ENCODE data around the gene MARF1. TPM values are rescaled to one million over a fixed set of nuclear protein-coding genes. Genes with fewer than 3 reads are reported as not detected.

MARF1 gene
- total RNA-seq, 1 experiment from 2014 or later = 57.6 TPM

DNA sequence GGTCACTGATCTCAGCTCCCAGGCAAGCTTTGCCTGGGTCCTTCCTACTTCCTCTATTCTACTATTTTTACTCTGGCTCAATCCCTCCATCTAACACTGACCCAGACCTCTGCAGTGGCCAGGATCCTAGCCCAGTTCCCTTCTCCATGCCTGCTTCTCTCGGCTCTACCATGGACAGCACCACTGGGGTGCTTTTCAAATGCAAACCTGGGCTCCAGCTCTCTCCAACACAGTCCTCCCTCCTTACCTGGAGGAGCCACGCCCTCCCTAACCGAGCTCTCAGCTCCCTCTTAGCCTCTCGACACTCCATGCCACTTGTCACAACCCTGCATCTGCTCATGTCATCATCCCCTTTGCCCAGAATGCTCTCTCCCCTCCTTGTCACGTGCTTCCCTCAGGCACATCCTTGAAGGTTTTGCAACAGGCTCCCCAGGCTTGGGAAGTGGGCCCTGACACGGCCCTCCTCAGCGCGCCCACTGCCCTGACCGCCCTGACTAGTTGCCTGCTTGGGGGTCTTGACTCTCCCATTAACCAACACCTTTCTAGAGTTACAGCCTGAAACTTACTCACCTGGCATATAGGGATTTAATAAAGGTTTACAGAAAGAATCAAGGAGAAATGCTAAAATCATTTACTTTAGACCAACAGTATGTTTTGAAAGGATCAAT, 41.6 kb downstream of the MARF1 start:
- Mint-ChIP-seq H3K27me3 (ENCODE audit: unreplicated experiment) (no peaks in the 10 kb centered on the region), H3K36me3 (ENCODE audit: insufficient read depth, unreplicated experiment) (peaks cover 26% of the 10 kb centered on the region), H3K27ac (ENCODE audit: unreplicated experiment) (no peak overlapping the region), H3K4me3 (ENCODE audit: low read depth, unreplicated experiment) (no peak overlapping the region), H3K4me1 (ENCODE audit: low read depth, unreplicated experiment) (no peaks in the 10 kb centered on the region), H3K9me3 (ENCODE audit: low read depth, unreplicated experiment) (no peaks in the 10 kb centered on the region)
- CTCF ChIA-PET = no interaction called here
- no TSS peak for BruUV-seq (replicated peaks)
- no peak for DNase-seq
- TF ChIP-seq, protein P1, sequence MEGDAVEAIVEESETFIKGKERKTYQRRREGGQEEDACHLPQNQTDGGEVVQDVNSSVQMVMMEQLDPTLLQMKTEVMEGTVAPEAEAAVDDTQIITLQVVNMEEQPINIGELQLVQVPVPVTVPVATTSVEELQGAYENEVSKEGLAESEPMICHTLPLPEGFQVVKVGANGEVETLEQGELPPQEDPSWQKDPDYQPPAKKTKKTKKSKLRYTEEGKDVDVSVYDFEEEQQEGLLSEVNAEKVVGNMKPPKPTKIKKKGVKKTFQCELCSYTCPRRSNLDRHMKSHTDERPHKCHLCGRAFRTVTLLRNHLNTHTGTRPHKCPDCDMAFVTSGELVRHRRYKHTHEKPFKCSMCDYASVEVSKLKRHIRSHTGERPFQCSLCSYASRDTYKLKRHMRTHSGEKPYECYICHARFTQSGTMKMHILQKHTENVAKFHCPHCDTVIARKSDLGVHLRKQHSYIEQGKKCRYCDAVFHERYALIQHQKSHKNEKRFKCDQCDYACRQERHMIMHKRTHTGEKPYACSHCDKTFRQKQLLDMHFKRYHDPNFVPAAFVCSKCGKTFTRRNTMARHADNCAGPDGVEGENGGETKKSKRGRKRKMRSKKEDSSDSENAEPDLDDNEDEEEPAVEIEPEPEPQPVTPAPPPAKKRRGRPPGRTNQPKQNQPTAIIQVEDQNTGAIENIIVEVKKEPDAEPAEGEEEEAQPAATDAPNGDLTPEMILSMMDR (IDR thresholded peaks at IDR 0.05; ENCODE audit: unreplicated experiment) = no peak
- intact Hi-C loops (cut with micrococcal nuclease; ENCODE audit: unreplicated experiment) = no loop called here

DNA sequence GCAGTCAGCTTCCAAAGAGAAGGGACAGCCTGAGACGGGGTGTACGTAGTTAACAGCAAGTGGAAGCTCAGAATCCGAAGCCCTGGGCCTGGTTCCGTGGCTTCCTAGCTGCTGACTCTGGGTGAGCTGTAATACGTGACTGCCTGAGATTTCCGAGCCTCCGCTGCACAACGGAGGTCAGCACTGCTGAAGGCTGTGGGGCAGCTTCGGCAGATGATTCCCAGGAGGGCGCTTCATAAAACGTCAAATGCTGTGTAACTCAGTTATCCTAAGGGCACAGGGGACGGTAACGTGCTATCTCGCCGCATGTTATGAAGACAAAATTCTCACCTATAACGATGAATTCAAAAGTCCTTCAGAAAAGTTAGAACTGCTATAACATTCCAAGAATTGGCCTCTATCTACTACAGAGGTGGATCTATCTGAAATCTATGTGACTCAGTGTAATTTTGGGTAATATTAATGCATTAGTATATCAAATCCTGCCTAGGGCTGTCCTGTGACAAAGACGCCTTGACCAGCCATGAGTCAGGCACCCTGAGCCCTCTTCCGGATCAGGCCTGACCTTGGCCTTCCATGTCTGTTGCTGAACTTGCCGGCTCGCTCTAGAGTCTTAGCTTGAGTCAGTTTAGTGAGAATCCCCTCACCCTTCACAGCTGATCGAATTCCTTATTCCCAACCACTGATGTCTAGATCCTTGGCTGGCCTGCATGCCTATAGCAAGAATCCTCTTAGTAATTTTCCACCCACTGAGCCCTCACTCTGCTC, 43.5 kb downstream of the MARF1 start:
- H3K4me3 Mint-ChIP-seq (ENCODE audit: low read depth, unreplicated experiment) = no peak overlapping the region
- H3K4me1 Mint-ChIP-seq (ENCODE audit: low read depth, unreplicated experiment) = no peaks in the 10 kb centered on the region
- H3K27ac Mint-ChIP-seq (ENCODE audit: unreplicated experiment) = no peak overlapping the region
- CTCF ChIA-PET = interaction anchor here (1.2 kb wide), 1 partner anchor 8 kb away, joined by 3 read pairs; no protein-coding TSS in a partner anchor
- no peak for DNase-seq
- H3K27me3 Mint-ChIP-seq (ENCODE audit: unreplicated experiment) = no peaks in the 10 kb centered on the region
- no peaks in the 10 kb centered on the region for H3K9me3 Mint-ChIP-seq (ENCODE audit: low read depth, unreplicated experiment)
- TF ChIP-seq, protein P1 (IDR thresholded peaks at IDR 0.05; ENCODE audit: unreplicated experiment) = no peak
- intact Hi-C loops (cut with micrococcal nuclease; ENCODE audit: unreplicated experiment) = no loop called here
- BruUV-seq (replicated peaks) = no TSS peak
- peaks cover 30% of the 10 kb centered on the region for H3K36me3 Mint-ChIP-seq (ENCODE audit: insufficient read depth, unreplicated experiment)

DNA sequence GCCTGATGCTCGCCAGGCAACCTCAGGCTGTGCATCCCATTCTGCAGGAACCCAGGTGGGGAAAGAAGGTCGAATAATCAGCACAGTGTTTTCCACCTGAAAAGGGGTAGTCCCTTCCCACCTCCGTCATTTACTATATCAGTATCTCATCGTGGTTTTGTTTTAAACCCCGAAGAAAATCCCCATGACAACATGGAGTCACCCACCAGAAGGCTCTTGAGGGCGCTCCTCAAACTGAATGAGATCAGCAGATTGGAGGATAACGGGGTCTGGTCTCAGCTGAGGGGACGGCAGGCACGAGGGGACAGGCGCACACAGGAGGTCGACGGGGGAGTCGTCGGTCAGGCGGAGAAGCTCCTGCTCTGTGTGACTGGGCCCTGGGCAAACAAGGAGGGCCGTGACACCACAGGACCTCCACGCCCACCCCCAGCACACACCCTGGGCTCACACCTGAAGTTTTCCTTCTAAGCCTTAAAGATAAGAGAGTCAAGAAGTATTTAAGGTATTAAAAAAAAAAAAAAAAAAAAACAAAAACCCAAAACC, 44.2 kb downstream of the MARF1 start:
- peaks cover 4% of the 10 kb centered on the region for H3K4me1 Mint-ChIP-seq (ENCODE audit: low read depth, unreplicated experiment)
- H3K4me3 Mint-ChIP-seq (ENCODE audit: low read depth, unreplicated experiment) = no peak overlapping the region
- no peak overlapping the region for H3K27ac Mint-ChIP-seq (ENCODE audit: unreplicated experiment)
- H3K36me3 Mint-ChIP-seq (ENCODE audit: insufficient read depth, unreplicated experiment) = peaks cover 34% of the 10 kb centered on the region
- TF ChIP-seq, protein P1 (IDR thresholded peaks at IDR 0.05; ENCODE audit: unreplicated experiment) = no peak
- CTCF ChIA-PET = interaction anchor here (1.2 kb wide), 1 partner anchor 9 kb away, joined by 3 read pairs; no protein-coding TSS in a partner anchor
- H3K9me3 Mint-ChIP-seq (ENCODE audit: low read depth, unreplicated experiment) = no peaks in the 10 kb centered on the region
- no peaks in the 10 kb centered on the region for H3K27me3 Mint-ChIP-seq (ENCODE audit: unreplicated experiment)
- DNase-seq = no peak
- no TSS peak for BruUV-seq (replicated peaks)
- intact Hi-C loops (cut with micrococcal nuclease; ENCODE audit: unreplicated experiment) = no loop called here

- no TSS peak for BruUV-seq (replicated peaks)
- peaks cover 9% of the 10 kb centered on the region for H3K4me1 Mint-ChIP-seq (ENCODE audit: low read depth, unreplicated experiment)
- no peak for DNase-seq
- CTCF ChIA-PET = interaction anchor here (1.2 kb wide), 1 partner anchor 9 kb away, joined by 3 read pairs; no protein-coding TSS in a partner anchor
- H3K4me3 Mint-ChIP-seq (ENCODE audit: low read depth, unreplicated experiment) = no peak overlapping the region
- intact Hi-C loops (cut with micrococcal nuclease; ENCODE audit: unreplicated experiment) = no loop called here
- H3K36me3 Mint-ChIP-seq (ENCODE audit: insufficient read depth, unreplicated experiment) = peaks cover 36% of the 10 kb centered on the region
- no peaks in the 10 kb centered on the region for H3K27me3 Mint-ChIP-seq (ENCODE audit: unreplicated experiment)
- H3K27ac Mint-ChIP-seq (ENCODE audit: unreplicated experiment) = no peak overlapping the region
- TF ChIP-seq, protein P1 (IDR thresholded peaks at IDR 0.05; ENCODE audit: unreplicated experiment) = no peak
- H3K9me3 Mint-ChIP-seq (ENCODE audit: low read depth, unreplicated experiment) = no peaks in the 10 kb centered on the region
Observed at GRCh38 chr16:15597822-15598647, 44.9 kb downstream of the MARF1 start.

Measured in Calu3 (cell line).